Measurements from ENCODE around the gene UBXN10.

- no peak for TF ChIP-seq CTCF (IDR thresholded peaks at IDR 0.05)
- no peak for TF ChIP-seq EP300 (IDR thresholded peaks at IDR 0.05)
- no peak for TF ChIP-seq POLR2A (IDR thresholded peaks at IDR 0.05)
Observed at GRCh38 chr1:20138961-20139550, 46.8 kb upstream of the UBXN10 start, which contains the start of gene PLA2G2F.
